Measurements from ENCODE around the gene EYA2. TPM values are rescaled to one million over a fixed set of nuclear protein-coding genes. Genes with fewer than 3 reads are reported as not detected.

EYA2 gene
- total RNA-seq, 2 experiments from 2014 or later: not detected

DNA sequence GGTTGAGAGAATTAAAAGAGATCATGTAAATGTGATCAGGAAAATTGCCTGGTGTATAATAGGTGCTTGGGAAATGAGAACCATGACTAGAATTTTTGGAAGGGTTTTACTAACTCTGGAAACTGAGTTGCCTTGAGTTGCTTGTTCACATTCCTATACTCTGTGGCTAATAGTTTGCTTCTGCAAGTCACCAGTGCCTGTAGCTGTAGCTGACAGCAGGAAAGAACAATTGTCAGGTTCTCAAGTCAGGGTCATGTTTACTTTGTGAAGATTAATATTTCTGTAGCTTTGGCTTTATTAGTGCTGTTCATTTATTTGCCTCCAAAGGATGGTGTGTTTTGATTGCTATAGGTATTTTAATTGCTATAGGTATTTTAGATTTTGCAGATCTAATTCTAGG is 86.5 kb downstream of the EYA2 start:
- Mint-ChIP-seq H3K36me3 (ENCODE audit: low read depth) (peaks cover 7% of the 10 kb centered on the region), H3K27me3 (ENCODE audit: low read depth) (peaks cover 55% of the 10 kb centered on the region), H3K9me3 (ENCODE audit: insufficient read depth) (peaks cover 13% of the 10 kb centered on the region), H3K4me3 (no peak overlapping the region), H3K27ac (no peak overlapping the region), H3K4me1 (ENCODE audit: low read depth) (peaks cover 22% of the 10 kb centered on the region)
- POLR2A ChIA-PET: no interaction called here
- no peak for ATAC-seq
- CTCF ChIA-PET: no interaction called here
- no peak for DNase-seq

DNA sequence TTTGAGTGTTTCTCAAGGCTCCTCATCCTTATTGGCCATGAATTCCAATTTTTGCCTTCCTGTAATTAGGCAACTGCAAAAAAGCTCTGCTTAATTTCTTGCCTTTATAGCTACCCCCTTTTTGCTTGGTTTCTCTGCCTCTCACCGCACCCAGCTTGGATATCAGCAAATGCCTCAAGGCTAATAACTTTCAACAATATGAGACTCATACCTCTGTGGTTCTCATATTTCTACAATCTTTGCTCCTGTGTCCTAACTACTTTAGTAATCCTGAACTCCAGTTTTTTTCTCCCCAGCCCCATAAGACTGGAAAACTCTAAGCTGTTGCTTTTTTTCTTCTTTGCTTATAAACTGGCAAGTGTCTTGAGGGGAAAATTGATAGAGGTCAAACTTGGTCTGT is 88.8 kb downstream of the EYA2 start:
- Mint-ChIP-seq H3K27ac (no peak overlapping the region), H3K9me3 (ENCODE audit: insufficient read depth) (peaks cover 13% of the 10 kb centered on the region), H3K4me3 (no peak overlapping the region), H3K4me1 (ENCODE audit: low read depth) (peaks cover 18% of the 10 kb centered on the region), H3K27me3 (ENCODE audit: low read depth) (peaks cover 48% of the 10 kb centered on the region), H3K36me3 (ENCODE audit: low read depth) (peaks cover 7% of the 10 kb centered on the region)
- CTCF ChIA-PET: no interaction called here
- DNase-seq (no peak), ATAC-seq (no peak)
- POLR2A ChIA-PET: no interaction called here

DNA sequence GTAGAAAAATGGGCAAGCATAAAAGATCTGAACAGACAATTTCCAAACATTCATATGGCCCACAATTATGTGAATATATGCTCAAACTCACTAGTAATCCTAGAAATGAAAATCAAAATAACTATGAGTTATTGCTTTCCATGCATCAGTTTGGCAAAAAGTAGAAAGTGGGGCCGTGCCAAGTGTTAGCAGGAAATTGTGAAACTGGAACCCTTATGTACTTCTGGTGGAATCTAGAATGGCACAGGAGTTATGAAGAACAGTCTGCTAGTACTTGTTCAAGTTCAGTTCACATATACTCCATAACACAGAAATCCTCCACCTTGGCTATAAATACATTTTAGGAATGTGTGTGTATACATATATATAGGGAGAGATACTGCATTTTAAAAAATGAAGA is 89.8 kb downstream of the EYA2 start:
- no peak for ATAC-seq
- ChIA-PET CTCF (no interaction called here), POLR2A (no interaction called here)
- Mint-ChIP-seq H3K4me1 (ENCODE audit: low read depth) (peaks cover 16% of the 10 kb centered on the region), H3K36me3 (ENCODE audit: low read depth) (peaks cover 7% of the 10 kb centered on the region), H3K4me3 (no peak overlapping the region), H3K9me3 (ENCODE audit: insufficient read depth) (peaks cover 13% of the 10 kb centered on the region), H3K27me3 (ENCODE audit: low read depth) (peaks cover 44% of the 10 kb centered on the region), H3K27ac (no peak overlapping the region)
- DNase-seq: no peak

DNA sequence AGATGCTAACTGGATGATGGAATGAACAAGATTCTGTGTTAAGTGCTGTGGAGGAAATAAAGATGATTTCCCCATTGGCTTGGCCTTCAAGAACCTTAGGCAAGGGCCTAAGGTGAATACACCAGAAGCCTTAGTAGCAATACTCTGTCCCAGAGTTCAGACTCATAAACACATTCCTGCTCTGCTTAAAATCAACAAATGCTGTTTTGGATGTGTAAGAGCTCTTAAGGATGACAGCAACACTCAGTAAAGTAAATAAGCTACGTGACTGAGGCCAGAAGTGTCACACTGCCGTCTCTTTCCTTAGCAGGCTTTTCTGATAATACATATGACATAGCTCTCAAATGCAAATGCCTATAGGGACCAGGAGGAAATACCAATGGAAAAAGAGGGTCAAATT is 90.6 kb downstream of the EYA2 start:
- H3K9me3 Mint-ChIP-seq (ENCODE audit: insufficient read depth): peaks cover 13% of the 10 kb centered on the region
- peaks cover 7% of the 10 kb centered on the region for H3K36me3 Mint-ChIP-seq (ENCODE audit: low read depth)
- no peak overlapping the region for H3K4me3 Mint-ChIP-seq
- H3K4me1 Mint-ChIP-seq (ENCODE audit: low read depth): peaks cover 16% of the 10 kb centered on the region
- ChIA-PET CTCF (no interaction called here), POLR2A (no interaction called here)
- H3K27me3 Mint-ChIP-seq (ENCODE audit: low read depth): peaks cover 36% of the 10 kb centered on the region
- no peak for ATAC-seq
- no peak for DNase-seq
- H3K27ac Mint-ChIP-seq: no peak overlapping the region

DNA sequence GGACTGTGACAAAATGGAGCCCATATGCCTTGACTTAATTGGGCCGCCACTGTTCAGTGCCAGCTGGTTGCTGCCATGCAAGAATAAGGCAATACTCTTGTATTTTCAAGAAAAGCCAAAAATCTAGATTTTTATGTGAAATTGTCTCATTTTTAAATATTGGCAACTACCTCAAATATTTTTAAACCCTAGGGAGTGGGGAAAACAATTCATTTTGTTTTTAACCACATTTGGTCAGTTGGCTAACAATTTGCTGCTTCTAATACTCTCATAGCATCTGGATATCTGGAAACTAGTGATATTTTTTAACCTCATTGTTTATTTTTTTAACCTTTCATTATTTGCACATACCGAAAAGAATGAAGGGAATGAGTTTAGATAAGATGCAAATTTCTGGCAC is 91.0 kb downstream of the EYA2 start:
- CTCF ChIA-PET: no interaction called here
- Mint-ChIP-seq H3K9me3 (ENCODE audit: insufficient read depth) (peaks cover 13% of the 10 kb centered on the region), H3K4me1 (ENCODE audit: low read depth) (peaks cover 20% of the 10 kb centered on the region), H3K36me3 (ENCODE audit: low read depth) (peaks cover 7% of the 10 kb centered on the region), H3K27ac (no peak overlapping the region), H3K27me3 (ENCODE audit: low read depth) (peaks cover 34% of the 10 kb centered on the region), H3K4me3 (no peak overlapping the region)
- ATAC-seq (no peak), DNase-seq (no peak)
- POLR2A ChIA-PET: no interaction called here

DNA sequence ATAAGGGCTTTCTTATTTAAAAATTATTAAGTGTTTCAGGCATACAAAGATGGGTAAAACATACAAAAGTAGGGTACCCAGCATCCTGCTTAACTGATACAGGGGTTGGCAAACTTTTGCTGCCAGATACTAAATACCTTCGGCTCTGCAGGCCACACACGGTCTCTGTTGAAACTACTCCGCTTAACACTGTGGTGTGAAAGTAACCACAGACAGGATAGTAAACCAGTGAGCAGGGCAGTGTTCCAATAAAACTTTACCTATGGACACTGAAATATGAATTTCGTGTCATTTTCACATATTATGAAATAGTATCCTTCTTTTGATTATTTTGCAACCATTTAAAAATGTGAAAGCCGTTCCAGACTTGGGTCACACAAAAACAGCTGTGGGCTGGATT is 92.4 kb downstream of the EYA2 start:
- ATAC-seq (no peak), DNase-seq (no peak)
- Mint-ChIP-seq H3K27me3 (ENCODE audit: low read depth) (peaks cover 28% of the 10 kb centered on the region), H3K4me3 (no peak overlapping the region), H3K9me3 (ENCODE audit: insufficient read depth) (peaks cover 13% of the 10 kb centered on the region), H3K36me3 (ENCODE audit: low read depth) (peaks cover 10% of the 10 kb centered on the region), H3K27ac (no peak overlapping the region), H3K4me1 (ENCODE audit: low read depth) (peaks cover 32% of the 10 kb centered on the region)
- CTCF ChIA-PET: no interaction called here
- POLR2A ChIA-PET: no interaction called here

DNA sequence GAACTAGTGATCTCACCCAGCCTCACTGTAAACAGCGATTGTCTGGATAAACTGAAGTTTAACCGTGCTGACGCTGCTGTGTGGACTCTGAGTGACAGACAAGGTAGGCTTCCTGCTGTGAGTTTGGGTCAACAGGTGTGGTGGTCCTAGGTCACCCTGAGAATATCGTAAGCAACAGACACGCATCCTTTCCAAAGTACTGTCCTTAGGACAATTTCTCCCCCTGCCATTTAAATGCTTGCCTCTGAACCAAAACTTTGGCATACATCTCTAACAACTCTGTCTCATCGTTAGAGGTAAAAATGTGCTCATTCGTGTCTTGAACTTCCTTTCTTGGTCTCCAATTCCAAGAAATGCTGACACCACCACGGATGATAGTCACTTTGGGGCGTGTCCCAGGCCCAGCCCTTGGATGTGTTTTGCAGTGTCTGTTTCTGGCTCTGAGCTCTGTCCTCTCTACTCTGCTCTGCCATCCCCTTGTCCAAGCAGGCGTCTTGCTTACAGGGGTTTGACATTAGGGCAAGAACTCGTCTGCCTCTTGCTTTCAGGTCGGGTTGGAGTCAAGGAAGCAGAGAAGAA is 95.5 kb downstream of the EYA2 start:
- POLR2A ChIA-PET: no interaction called here
- Mint-ChIP-seq H3K4me3 (peak overlapping the region; percentile 57), H3K27me3 (ENCODE audit: low read depth) (peaks cover 13% of the 10 kb centered on the region), H3K9me3 (ENCODE audit: insufficient read depth) (no peaks in the 10 kb centered on the region), H3K27ac (peak overlapping the region; percentile 90), H3K4me1 (ENCODE audit: low read depth) (peaks cover 56% of the 10 kb centered on the region), H3K36me3 (ENCODE audit: low read depth) (peaks cover 10% of the 10 kb centered on the region)
- DNase-seq (peak; percentile 85), ATAC-seq (peak; percentile 85)
- CTCF ChIA-PET: interaction anchor here (1.1 kb wide), 1 partner anchor 10 kb away, joined by 5 read pairs; no protein-coding TSS in a partner anchor

DNA sequence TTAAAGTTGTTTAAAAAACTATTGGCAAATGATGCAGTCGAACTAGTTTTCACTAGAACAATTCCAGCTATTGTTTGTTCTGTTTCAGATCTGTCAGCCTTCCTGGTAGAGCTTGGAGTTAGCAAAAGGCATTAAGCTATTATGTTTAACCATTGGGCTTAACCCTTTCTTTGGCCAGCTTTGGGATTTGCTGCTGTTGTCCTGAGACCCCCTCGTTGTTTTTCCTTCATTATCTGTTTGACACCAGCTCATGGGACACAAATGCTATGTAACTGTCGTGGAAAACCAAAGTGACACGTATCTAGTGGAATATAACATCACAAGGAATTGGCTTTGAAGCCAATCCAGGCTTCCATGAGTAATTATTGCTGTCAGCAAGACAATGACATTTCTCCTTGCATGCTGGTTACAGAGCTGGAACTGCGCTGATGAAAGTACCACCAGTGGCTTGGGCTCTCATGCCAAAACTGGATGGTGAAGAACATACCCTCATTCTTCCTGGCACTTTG is 96.0 kb downstream of the EYA2 start:
- peak overlapping the region; percentile 57 for H3K4me3 Mint-ChIP-seq
- peaks cover 10% of the 10 kb centered on the region for H3K36me3 Mint-ChIP-seq (ENCODE audit: low read depth)
- no peak for DNase-seq
- H3K9me3 Mint-ChIP-seq (ENCODE audit: insufficient read depth): no peaks in the 10 kb centered on the region
- ATAC-seq: no peak
- peaks cover 8% of the 10 kb centered on the region for H3K27me3 Mint-ChIP-seq (ENCODE audit: low read depth)
- peak overlapping the region; percentile 90 for H3K27ac Mint-ChIP-seq
- ChIA-PET CTCF (interaction anchor here (1.1 kb wide), 1 partner anchor 11 kb away, joined by 5 read pairs; no protein-coding TSS in a partner anchor), POLR2A (no interaction called here)
- H3K4me1 Mint-ChIP-seq (ENCODE audit: low read depth): peaks cover 60% of the 10 kb centered on the region

DNA sequence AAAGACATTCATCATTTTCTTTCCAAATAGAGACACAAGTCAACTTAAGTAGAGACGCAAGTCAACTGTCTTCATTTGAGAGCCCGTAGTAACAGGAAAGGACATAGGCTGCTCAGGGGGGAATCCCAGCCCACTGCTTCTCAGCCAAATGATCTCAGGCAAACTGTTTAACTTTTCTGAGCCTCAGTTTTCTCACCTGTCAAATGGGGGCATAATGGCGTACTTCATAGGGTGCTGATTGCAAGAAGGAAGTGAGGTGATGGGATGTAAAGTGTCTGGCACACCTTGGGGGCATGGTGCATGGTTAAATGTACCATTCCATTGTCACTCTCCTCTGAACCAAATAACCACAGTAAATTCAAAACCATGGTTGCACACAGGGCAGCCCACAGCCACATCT is 96.5 kb downstream of the EYA2 start:
- Mint-ChIP-seq H3K4me3 (no peak overlapping the region), H3K27me3 (ENCODE audit: low read depth) (peaks cover 12% of the 10 kb centered on the region), H3K36me3 (ENCODE audit: low read depth) (peaks cover 10% of the 10 kb centered on the region), H3K27ac (peak overlapping the region; percentile 90), H3K4me1 (ENCODE audit: low read depth) (peaks cover 65% of the 10 kb centered on the region), H3K9me3 (ENCODE audit: insufficient read depth) (no peaks in the 10 kb centered on the region)
- DNase-seq (no peak), ATAC-seq (no peak)
- ChIA-PET POLR2A (no interaction called here), CTCF (no interaction called here)

DNA sequence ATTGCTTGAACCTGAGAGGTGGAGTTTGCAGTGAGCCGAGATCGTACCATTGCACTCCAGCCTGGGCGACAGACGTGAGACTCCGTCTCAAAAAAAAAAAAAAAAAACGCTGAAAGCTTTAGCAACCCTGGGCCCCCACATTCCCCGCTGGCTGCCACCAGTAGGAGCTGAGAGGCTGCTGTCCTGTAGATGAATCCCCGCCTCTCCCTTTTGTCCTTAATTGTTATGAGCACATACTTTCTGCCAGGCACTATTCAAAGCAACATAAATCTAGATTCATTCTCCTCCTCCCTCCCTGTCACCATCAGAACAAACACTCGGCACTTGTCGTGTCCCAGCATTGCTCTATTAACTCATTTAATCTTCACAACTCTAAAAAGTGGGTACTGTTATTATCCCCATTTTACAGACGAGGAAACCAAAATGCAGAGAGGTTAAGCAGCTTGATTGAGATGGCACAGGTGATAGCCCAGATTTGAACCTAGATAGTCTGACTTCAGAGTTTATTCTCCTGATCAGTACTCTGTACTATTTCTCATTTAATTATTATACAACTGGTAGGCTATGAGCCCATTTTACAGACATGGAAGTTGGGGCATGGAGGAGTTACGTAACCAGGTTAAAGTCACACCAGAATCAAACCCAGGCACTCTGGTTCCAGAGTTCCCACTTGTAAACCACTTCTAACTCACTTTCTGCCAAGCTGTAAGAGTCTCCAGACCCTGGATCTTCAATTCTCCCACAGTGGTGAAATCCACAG is 97.4 kb downstream of the EYA2 start:
- H3K36me3 Mint-ChIP-seq (ENCODE audit: low read depth): peaks cover 10% of the 10 kb centered on the region
- no peaks in the 10 kb centered on the region for H3K9me3 Mint-ChIP-seq (ENCODE audit: insufficient read depth)
- peak overlapping the region; percentile 79 for H3K27ac Mint-ChIP-seq
- ATAC-seq (no peak), DNase-seq (no peak)
- CTCF ChIA-PET: no interaction called here
- H3K4me3 Mint-ChIP-seq: no peak overlapping the region
- H3K4me1 Mint-ChIP-seq (ENCODE audit: low read depth): peaks cover 65% of the 10 kb centered on the region
- POLR2A ChIA-PET: interaction anchor here (0.8 kb wide), 1 partner anchor 1698 kb away, joined by 4 read pairs; no protein-coding TSS in a partner anchor
- H3K27me3 Mint-ChIP-seq (ENCODE audit: low read depth): peaks cover 12% of the 10 kb centered on the region

DNA sequence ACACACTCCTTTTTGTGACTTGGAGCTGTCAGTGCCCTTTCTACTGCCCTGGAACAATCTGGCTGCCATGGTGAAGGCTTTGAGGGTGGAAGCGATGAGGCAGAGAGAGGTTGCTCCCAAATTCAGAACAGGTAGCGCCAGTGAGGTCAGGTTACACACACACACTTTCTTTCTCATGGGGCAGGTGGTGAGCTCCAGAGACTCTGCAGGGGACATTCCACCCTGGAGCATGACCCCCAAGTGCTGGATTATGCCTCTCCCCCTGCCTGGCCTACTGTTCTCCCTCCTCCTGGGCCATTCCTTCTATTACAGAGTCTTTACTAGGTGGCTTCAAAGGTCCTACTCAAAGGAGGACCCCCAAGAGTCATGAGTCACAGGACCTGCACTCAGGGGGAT is 98.0 kb downstream of the EYA2 start:
- Mint-ChIP-seq H3K36me3 (ENCODE audit: low read depth) (peaks cover 10% of the 10 kb centered on the region), H3K4me3 (no peak overlapping the region), H3K27ac (peak overlapping the region; percentile 79), H3K27me3 (ENCODE audit: low read depth) (peaks cover 9% of the 10 kb centered on the region), H3K4me1 (ENCODE audit: low read depth) (peaks cover 70% of the 10 kb centered on the region), H3K9me3 (ENCODE audit: insufficient read depth) (no peaks in the 10 kb centered on the region)
- no peak for DNase-seq
- POLR2A ChIA-PET: interaction anchor here (0.8 kb wide), 1 partner anchor 1698 kb away, joined by 4 read pairs; no protein-coding TSS in a partner anchor
- CTCF ChIA-PET: no interaction called here
- no peak for ATAC-seq

DNA sequence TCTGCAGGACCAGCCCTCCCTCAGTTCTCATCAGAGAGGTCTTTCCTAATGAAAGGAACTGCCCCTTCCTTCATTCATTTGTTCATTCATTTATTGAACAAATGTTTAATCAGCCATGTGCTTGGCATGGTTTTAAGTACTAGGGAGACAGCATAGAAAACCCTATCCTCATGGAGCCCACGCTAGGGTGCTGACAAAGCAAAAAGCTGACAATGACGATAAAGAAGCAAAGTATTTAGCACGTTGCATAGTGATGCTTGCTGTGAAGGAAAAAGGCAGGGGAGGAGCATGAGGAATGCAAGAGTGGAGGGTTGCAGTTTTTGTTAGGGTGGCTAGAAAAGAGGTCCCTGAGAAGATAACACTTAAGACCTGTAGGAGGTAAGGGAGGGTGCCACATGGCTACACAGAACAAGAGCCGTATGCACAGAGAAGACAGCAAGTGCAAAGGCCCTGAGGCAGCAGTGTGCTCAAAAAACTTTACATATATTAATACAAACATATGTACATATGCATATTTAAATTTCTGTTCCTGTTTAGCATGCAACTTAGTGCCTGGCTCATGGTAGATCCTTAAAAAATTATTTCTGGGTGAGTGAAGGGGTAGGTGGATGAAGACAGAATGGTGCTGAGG is 98.9 kb downstream of the EYA2 start:
- peaks cover 10% of the 10 kb centered on the region for H3K36me3 Mint-ChIP-seq (ENCODE audit: low read depth)
- ChIA-PET CTCF (no interaction called here), POLR2A (no interaction called here)
- H3K27ac Mint-ChIP-seq: peak overlapping the region; percentile 94
- ATAC-seq: no peak
- peaks cover 6% of the 10 kb centered on the region for H3K27me3 Mint-ChIP-seq (ENCODE audit: low read depth)
- DNase-seq: no peak
- H3K4me1 Mint-ChIP-seq (ENCODE audit: low read depth): peaks cover 74% of the 10 kb centered on the region
- H3K4me3 Mint-ChIP-seq: no peak overlapping the region
- H3K9me3 Mint-ChIP-seq (ENCODE audit: insufficient read depth): no peaks in the 10 kb centered on the region

Data from activated CD8-positive, alpha-beta T cell treated with anti-CD3 and anti-CD28 coated beads, Interleukin-2, amount 10 ng/mL, durations not matched to agents 7 days and 5 days (primary cell).